Astrocyte of the spinal cord (primary cell): ENCODE data around the gene COLEC11.

Source experiments
- DNase-seq: peaks from one replicate; pipeline ENCODE4 v3.0.0; 2011; ENCODE audit warnings: low read depth, low spot score
- H3K4me3 ChIP-seq: 2 replicates; pipeline ENCODE4 v1.5.1; 2011; ENCODE audit warnings: low read depth, mild to moderate bottlenecking, low read length, moderate library complexity
- in situ Hi-C: cut with HindIII; loops from 2 replicates; pipeline ENCODE4 v1.10.0; 2017; ENCODE audit warnings: low sequenced_read_pairs
- TF ChIP-seq, protein P1 (sequence below): IDR thresholded peaks from 2 replicates; pipeline ENCODE4 v1.5.1; 2012; ENCODE audit warnings: low read depth, mild to moderate bottlenecking, low read length, inconsistent platforms

The COLEC11 gene

GRCh38 chr2:3625186-3625585 is 30.3 kb downstream of the COLEC11 start:
- no peak for DNase-seq
- in situ Hi-C loops, result no loop called here
- TF ChIP-seq, protein P1, sequence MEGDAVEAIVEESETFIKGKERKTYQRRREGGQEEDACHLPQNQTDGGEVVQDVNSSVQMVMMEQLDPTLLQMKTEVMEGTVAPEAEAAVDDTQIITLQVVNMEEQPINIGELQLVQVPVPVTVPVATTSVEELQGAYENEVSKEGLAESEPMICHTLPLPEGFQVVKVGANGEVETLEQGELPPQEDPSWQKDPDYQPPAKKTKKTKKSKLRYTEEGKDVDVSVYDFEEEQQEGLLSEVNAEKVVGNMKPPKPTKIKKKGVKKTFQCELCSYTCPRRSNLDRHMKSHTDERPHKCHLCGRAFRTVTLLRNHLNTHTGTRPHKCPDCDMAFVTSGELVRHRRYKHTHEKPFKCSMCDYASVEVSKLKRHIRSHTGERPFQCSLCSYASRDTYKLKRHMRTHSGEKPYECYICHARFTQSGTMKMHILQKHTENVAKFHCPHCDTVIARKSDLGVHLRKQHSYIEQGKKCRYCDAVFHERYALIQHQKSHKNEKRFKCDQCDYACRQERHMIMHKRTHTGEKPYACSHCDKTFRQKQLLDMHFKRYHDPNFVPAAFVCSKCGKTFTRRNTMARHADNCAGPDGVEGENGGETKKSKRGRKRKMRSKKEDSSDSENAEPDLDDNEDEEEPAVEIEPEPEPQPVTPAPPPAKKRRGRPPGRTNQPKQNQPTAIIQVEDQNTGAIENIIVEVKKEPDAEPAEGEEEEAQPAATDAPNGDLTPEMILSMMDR, result no peak
- H3K4me3 ChIP-seq, result no peak overlapping the region

GRCh38 chr2:3626118-3626811 is 31.4 kb downstream of the COLEC11 start:
- peak; percentile 30 for DNase-seq
- no peak overlapping the region for H3K4me3 ChIP-seq
- in situ Hi-C loops, result no loop called here
- TF ChIP-seq, protein P1, result no peak

GRCh38 chr2:3626812-3627499 is 32.0 kb downstream of the COLEC11 start:
- in situ Hi-C loops, result no loop called here
- DNase-seq, result no peak
- TF ChIP-seq, protein P1, result no peak
- H3K4me3 ChIP-seq, result no peak overlapping the region

- no peak overlapping the region for H3K4me3 ChIP-seq
- in situ Hi-C loops, result no loop called here
- TF ChIP-seq, protein P1, result no peak
- DNase-seq, result no peak
Measured at GRCh38 chr2:3627500-3628100, 32.7 kb downstream of the COLEC11 start.

- no peak for DNase-seq
- in situ Hi-C loops, result no loop called here
- no peak overlapping the region for H3K4me3 ChIP-seq
- TF ChIP-seq, protein P1, result no peak
Measured at GRCh38 chr2:3628241-3628679, 33.3 kb downstream of the COLEC11 start.

GRCh38 chr2:3628800-3629199 is 33.9 kb downstream of the COLEC11 start:
- in situ Hi-C loops, result no loop called here
- DNase-seq, result no peak
- no peak overlapping the region for H3K4me3 ChIP-seq
- TF ChIP-seq, protein P1, result no peak
